ENCODE measurements around the gene ECPAS.

The ECPAS gene

DNA sequence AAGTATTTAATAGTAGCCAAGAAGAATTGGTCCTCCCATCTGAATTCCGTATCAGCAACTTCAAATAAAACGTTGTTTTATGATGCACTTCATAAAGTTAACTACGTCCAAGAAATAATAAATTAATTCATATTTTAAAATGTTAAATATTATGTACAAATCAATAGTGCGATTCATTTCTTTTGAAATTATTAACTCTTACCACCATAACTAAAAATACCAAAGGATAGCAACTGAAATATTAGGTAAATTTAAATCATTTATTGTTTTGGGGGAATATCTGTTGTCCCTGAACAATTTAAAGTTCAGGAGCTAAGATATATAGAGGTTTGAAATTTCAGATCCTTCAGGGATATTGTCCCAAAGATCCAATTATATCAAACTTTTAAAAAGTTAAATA lies 154.1 kb downstream of the ECPAS start, which contains the start of gene OR2K2:
TSS of gene OR2K2 (minus strand) at position 101 of the 400 bp plus-strand sequence. CDS start 1,791 bp downstream, outside the sequence.
- no peak for DNase-seq (ENCODE audit: low spot score)

DNA sequence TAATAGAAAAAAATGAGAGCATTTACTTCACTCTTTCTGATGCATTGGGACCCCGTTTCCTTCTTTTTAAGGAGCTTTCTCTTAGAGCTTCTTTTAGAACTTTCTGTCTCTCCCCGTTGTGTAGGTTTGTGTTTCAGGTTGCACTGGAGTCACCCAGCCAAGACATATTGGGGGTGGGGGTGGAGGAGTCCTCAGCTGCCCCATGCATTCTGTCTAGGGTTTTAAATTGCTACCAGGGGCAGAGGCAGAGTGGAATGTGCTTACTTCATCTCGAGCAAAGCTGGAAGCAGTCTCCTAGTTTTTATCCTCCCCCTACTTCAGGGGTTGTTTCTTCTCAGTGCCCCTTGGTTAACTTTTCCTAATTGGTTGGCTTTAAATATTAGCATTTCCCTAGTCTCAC lies 163.6 kb downstream of the ECPAS start:
- no peak for DNase-seq (ENCODE audit: low spot score)

DNA sequence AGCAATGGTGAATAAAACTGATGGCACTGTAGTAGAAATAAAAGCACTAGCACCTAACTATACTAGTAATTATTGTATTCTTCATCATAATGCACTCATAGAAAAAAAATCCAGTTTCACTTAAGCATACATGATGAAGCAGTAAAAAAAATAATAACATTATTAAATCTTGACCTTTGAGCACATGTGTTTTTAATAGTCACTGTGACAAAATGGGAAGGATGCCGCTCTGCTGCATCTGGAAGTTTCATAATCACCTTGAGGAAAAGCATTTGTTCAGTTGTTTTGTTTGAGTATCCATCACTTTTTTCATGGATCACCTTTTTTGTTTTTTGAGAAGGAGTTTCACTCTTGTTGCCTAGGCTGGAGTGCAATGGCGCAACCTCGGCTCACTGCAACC lies 167.4 kb downstream of the ECPAS start:
- DNase-seq (ENCODE audit: low spot score): no peak
